SK-N-SH treated with all-trans-retinoic acid at 6 μM for 48 hours (cell line): ENCODE results near the gene SMAD9.

ENCODE experiments used
- ATAC-seq: fragments of 200-7000 bp; cut with Tn5 transposase; 3 replicates; pipeline ENCODE4 v1.9.1; 2020; ENCODE audit warnings: mild to moderate bottlenecking, moderate library complexity
- ARNTL ChIP-seq: fragments of 450-650 bp; formaldehyde crosslinking; IDR thresholded peaks from 2 replicates; pipeline ENCODE4 v1.5.0; 2020; ENCODE audit warnings: low read depth, mild to moderate bottlenecking, moderate library complexity, borderline replicate concordance
- BACH2 ChIP-seq: fragments of 250-450 bp; sonication (Bioruptor Pico); IDR thresholded peaks from 2 replicates; pipeline ENCODE4 v1.9.0; 2021; ENCODE audit warnings: mild to moderate bottlenecking, borderline replicate concordance
- CSDC2 ChIP-seq: fragments of 250-450 bp; sonication (Bioruptor Pico); IDR thresholded peaks from 2 replicates; pipeline ENCODE4 v1.5.0; 2020; ENCODE audit warnings: mild to moderate bottlenecking, moderate library complexity
- ESRRG ChIP-seq: fragments of 250-450 bp; sonication (Bioruptor Pico); IDR thresholded peaks from 2 replicates; pipeline ENCODE4 v1.6.1; 2021; ENCODE audit warnings: mild to moderate bottlenecking
- GLIS3 ChIP-seq: fragments of 250-450 bp; sonication (Bioruptor Pico); IDR thresholded peaks from 2 replicates; pipeline ENCODE4 v1.5.0; 2020; ENCODE audit warnings: mild to moderate bottlenecking, moderate library complexity
- ISL1 ChIP-seq: fragments of 250-450 bp; sonication (Bioruptor Pico); IDR thresholded peaks from 2 replicates; pipeline ENCODE4 v2.1.2; 2022; ENCODE audit warnings: mild to moderate bottlenecking, moderate library complexity
- OSR1 ChIP-seq: fragments of 250-450 bp; sonication (Bioruptor Pico); IDR thresholded peaks from 2 replicates; pipeline ENCODE4 v1.8.0; 2022; ENCODE audit warnings: moderate library complexity, mild to moderate bottlenecking, inconsistent platforms
- PPARA ChIP-seq: fragments of 250-450 bp; sonication (Bioruptor Pico); IDR thresholded peaks from 2 replicates; pipeline ENCODE4 v1.5.0; 2020; ENCODE audit warnings: mild to moderate bottlenecking, borderline replicate concordance
- RARB ChIP-seq: fragments of 250-450 bp; sonication (Bioruptor Pico); IDR thresholded peaks from 2 replicates; pipeline ENCODE4 v1.8.0; 2021; ENCODE audit warnings: mild to moderate bottlenecking, moderate library complexity
- TCF4 ChIP-seq: fragments of 250-450 bp; sonication (Bioruptor Pico); IDR thresholded peaks from 2 replicates; pipeline ENCODE4 v1.8.0; 2021; ENCODE audit warnings: mild to moderate bottlenecking, moderate library complexity, borderline replicate concordance
- TOX ChIP-seq: fragments of 250-450 bp; sonication (Bioruptor Pico); IDR thresholded peaks from 2 replicates; pipeline ENCODE4 v1.8.0; 2021; ENCODE audit warnings: mild to moderate bottlenecking, moderate library complexity, borderline replicate concordance
- ZC3H10 ChIP-seq: fragments of 250-450 bp; sonication (Bioruptor Pico); IDR thresholded peaks from 2 replicates; pipeline ENCODE4 v1.5.1; 2021; ENCODE audit warnings: mild to moderate bottlenecking, moderate library complexity
- ZFP3 ChIP-seq: fragments of 250-450 bp; sonication (Bioruptor Pico); IDR thresholded peaks from 2 replicates; pipeline ENCODE4 v1.5.0; 2020; ENCODE audit warnings: mild to moderate bottlenecking, moderate library complexity
- ZFP30 ChIP-seq: fragments of 450-650 bp; formaldehyde crosslinking; IDR thresholded peaks from 2 replicates; pipeline ENCODE4 v1.5.0; 2022; ENCODE audit warnings: mild to moderate bottlenecking, moderate library complexity
- ZNF565 ChIP-seq: fragments of 450-650 bp; formaldehyde crosslinking; conservative IDR thresholded peaks from 2 replicates; pipeline ENCODE4 v1.5.0; 2020; ENCODE audit warnings: low read depth, mild to moderate bottlenecking, moderate library complexity
- ZNF70 ChIP-seq: fragments of 450-650 bp; formaldehyde crosslinking; IDR thresholded peaks from 2 replicates; pipeline ENCODE4 v1.5.0; 2020; ENCODE audit warnings: mild to moderate bottlenecking, moderate library complexity
- ZNF8 ChIP-seq: fragments of 450-650 bp; formaldehyde crosslinking; IDR thresholded peaks from 2 replicates; pipeline ENCODE4 v1.5.0; 2020; ENCODE audit warnings: mild to moderate bottlenecking, moderate library complexity
- TF ChIP-seq, protein P1 (sequence below): fragments of 250-450 bp; sonication (Bioruptor Pico); IDR thresholded peaks from 2 replicates; pipeline ENCODE4 v1.8.0; 2021; ENCODE audit warnings: low read depth, mild to moderate bottlenecking, moderate library complexity, borderline replicate concordance
- TF ChIP-seq, protein P2 (sequence below): fragments of 250-450 bp; sonication (Bioruptor Pico); IDR thresholded peaks from 2 replicates; pipeline ENCODE4 v1.8.0; 2020; ENCODE audit warnings: mild to moderate bottlenecking, moderate library complexity, borderline replicate concordance
- TF ChIP-seq, protein P3 (sequence below): fragments of 250-450 bp; sonication (Bioruptor Pico); IDR thresholded peaks from 2 replicates; pipeline ENCODE4 v1.5.0; 2020; ENCODE audit warnings: mild to moderate bottlenecking, moderate library complexity
- TF ChIP-seq, protein P4 (sequence below): fragments of 250-450 bp; sonication (Bioruptor Pico); IDR thresholded peaks from 2 replicates; pipeline ENCODE4 v1.5.1; 2021; ENCODE audit warnings: mild to moderate bottlenecking, moderate library complexity
- TF ChIP-seq, protein P5 (sequence below): fragments of 250-450 bp; sonication (Bioruptor Pico); IDR thresholded peaks from 2 replicates; pipeline ENCODE4 v1.5.1; 2020; ENCODE audit warnings: low read depth, mild to moderate bottlenecking, moderate library complexity

Gene SMAD9

DNA sequence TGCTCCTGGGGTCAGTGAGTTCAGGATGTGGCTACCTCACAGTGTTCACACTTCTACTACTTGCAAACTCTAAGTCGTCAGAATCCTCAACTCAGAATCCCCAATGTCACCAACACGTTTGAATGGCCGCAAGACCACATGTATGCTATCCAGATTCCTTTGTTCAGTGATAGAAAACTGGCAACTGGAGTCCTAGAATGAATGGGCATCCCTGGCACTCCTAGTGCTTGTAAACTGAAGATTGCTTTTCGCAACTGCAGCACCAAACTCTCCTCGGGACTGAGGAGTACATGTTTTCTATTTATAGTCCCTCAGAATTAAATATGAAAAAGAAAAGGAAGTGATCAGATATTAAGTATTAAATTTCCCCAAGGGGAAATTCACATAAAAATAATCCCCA lies 4.9 kb downstream of the SMAD9 start:
- ATAC-seq: no peak

DNA sequence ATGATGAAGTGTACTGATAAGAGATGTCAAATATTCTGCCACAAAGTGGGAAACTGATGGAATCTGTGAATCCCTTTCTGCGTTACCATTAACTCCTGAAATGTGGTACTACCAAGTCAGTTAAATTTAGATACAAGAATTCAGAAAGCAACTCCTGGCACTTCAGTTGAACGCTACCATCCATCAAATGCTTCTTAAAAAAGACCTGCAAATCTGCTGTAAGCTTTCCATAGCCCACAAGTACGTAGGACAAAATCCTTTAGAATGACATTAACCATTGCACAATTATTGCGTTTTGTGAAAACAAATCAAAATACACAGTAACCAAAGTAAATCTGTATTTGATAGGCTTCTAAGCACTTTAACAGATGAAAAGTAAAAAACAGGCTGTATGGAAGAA lies 5.4 kb downstream of the SMAD9 start:
- ATAC-seq: no peak
- TF ChIP-seq, protein P1, sequence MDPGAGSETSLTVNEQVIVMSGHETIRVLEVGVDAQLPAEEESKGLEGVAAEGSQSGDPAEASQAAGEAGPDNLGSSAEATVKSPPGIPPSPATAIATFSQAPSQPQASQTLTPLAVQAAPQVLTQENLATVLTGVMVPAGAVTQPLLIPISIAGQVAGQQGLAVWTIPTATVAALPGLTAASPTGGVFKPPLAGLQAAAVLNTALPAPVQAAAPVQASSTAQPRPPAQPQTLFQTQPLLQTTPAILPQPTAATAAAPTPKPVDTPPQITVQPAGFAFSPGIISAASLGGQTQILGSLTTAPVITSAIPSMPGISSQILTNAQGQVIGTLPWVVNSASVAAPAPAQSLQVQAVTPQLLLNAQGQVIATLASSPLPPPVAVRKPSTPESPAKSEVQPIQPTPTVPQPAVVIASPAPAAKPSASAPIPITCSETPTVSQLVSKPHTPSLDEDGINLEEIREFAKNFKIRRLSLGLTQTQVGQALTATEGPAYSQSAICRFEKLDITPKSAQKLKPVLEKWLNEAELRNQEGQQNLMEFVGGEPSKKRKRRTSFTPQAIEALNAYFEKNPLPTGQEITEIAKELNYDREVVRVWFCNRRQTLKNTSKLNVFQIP: no peak
- TF ChIP-seq TCF4 (CRISPR knock-in tag): no peak
- TF ChIP-seq, protein P2, sequence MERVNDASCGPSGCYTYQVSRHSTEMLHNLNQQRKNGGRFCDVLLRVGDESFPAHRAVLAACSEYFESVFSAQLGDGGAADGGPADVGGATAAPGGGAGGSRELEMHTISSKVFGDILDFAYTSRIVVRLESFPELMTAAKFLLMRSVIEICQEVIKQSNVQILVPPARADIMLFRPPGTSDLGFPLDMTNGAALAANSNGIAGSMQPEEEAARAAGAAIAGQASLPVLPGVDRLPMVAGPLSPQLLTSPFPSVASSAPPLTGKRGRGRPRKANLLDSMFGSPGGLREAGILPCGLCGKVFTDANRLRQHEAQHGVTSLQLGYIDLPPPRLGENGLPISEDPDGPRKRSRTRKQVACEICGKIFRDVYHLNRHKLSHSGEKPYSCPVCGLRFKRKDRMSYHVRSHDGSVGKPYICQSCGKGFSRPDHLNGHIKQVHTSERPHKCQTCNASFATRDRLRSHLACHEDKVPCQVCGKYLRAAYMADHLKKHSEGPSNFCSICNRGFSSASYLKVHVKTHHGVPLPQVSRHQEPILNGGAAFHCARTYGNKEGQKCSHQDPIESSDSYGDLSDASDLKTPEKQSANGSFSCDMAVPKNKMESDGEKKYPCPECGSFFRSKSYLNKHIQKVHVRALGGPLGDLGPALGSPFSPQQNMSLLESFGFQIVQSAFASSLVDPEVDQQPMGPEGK (CRISPR knock-in tag): no peak
- TF ChIP-seq PPARA (CRISPR knock-in tag): no peak
- no peak for TF ChIP-seq ZNF565 (CRISPR knock-in tag)
- TF ChIP-seq, protein P3, sequence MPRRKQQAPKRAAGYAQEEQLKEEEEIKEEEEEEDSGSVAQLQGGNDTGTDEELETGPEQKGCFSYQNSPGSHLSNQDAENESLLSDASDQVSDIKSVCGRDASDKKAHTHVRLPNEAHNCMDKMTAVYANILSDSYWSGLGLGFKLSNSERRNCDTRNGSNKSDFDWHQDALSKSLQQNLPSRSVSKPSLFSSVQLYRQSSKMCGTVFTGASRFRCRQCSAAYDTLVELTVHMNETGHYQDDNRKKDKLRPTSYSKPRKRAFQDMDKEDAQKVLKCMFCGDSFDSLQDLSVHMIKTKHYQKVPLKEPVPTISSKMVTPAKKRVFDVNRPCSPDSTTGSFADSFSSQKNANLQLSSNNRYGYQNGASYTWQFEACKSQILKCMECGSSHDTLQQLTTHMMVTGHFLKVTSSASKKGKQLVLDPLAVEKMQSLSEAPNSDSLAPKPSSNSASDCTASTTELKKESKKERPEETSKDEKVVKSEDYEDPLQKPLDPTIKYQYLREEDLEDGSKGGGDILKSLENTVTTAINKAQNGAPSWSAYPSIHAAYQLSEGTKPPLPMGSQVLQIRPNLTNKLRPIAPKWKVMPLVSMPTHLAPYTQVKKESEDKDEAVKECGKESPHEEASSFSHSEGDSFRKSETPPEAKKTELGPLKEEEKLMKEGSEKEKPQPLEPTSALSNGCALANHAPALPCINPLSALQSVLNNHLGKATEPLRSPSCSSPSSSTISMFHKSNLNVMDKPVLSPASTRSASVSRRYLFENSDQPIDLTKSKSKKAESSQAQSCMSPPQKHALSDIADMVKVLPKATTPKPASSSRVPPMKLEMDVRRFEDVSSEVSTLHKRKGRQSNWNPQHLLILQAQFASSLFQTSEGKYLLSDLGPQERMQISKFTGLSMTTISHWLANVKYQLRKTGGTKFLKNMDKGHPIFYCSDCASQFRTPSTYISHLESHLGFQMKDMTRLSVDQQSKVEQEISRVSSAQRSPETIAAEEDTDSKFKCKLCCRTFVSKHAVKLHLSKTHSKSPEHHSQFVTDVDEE: no peak
- no peak for TF ChIP-seq BACH2 (CRISPR knock-in tag)
- TF ChIP-seq ZNF70: no peak
- TF ChIP-seq CSDC2 (CRISPR knock-in tag): no peak
- no peak for TF ChIP-seq ARNTL (CRISPR knock-in tag)
- TF ChIP-seq OSR1: no peak
- no peak for TF ChIP-seq ZC3H10 (CRISPR knock-in tag)
- no peak for TF ChIP-seq ZFP30 (CRISPR knock-in tag)
- no peak for TF ChIP-seq ZNF8 (CRISPR knock-in tag)
- TF ChIP-seq GLIS3 (CRISPR knock-in tag): no peak
- TF ChIP-seq, protein P4, sequence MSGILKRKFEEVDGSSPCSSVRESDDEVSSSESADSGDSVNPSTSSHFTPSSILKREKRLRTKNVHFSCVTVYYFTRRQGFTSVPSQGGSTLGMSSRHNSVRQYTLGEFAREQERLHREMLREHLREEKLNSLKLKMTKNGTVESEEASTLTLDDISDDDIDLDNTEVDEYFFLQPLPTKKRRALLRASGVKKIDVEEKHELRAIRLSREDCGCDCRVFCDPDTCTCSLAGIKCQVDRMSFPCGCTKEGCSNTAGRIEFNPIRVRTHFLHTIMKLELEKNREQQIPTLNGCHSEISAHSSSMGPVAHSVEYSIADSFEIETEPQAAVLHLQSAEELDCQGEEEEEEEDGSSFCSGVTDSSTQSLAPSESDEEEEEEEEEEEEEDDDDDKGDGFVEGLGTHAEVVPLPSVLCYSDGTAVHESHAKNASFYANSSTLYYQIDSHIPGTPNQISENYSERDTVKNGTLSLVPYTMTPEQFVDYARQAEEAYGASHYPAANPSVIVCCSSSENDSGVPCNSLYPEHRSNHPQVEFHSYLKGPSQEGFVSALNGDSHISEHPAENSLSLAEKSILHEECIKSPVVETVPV (CRISPR knock-in tag): no peak
- TF ChIP-seq ISL1 (CRISPR knock-in tag): no peak
- no peak for TF ChIP-seq RARB (CRISPR knock-in tag)

More for the DNA sequence above, 4.9 kb downstream of the SMAD9 start:
- no peak for TF ChIP-seq ZNF8 (CRISPR knock-in tag)

DNA sequence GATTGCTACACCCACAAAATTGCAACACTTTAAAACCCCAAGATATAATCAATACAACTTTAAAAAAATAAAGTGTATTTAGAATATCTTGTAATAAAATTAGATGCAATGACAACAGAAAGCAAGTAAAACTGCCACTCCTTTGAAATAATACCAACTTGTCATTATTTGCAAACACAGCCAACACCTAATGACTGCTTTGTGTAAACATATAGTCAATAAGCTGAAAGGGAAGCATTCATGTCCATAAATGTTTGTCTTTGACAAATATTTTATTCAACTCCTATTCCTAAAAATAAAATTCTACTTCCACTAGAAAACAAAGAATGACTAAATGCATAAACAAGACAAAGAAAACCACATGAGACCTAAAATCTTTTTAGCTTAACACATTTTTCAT lies 6.6 kb downstream of the SMAD9 start:
- TF ChIP-seq RARB (CRISPR knock-in tag) (no peak), TCF4 (CRISPR knock-in tag) (no peak), BACH2 (CRISPR knock-in tag) (no peak), TOX (CRISPR knock-in tag) (no peak), ZFP3 (CRISPR knock-in tag) (no peak), ARNTL (CRISPR knock-in tag) (no peak), CSDC2 (CRISPR knock-in tag) (no peak), OSR1 (no peak), ESRRG (CRISPR knock-in tag) (no peak), ZFP30 (CRISPR knock-in tag) (no peak), GLIS3 (CRISPR knock-in tag) (no peak), ZC3H10 (CRISPR knock-in tag) (no peak), ISL1 (CRISPR knock-in tag) (no peak)
- TF ChIP-seq, protein P3: no peak
- TF ChIP-seq, protein P5, sequence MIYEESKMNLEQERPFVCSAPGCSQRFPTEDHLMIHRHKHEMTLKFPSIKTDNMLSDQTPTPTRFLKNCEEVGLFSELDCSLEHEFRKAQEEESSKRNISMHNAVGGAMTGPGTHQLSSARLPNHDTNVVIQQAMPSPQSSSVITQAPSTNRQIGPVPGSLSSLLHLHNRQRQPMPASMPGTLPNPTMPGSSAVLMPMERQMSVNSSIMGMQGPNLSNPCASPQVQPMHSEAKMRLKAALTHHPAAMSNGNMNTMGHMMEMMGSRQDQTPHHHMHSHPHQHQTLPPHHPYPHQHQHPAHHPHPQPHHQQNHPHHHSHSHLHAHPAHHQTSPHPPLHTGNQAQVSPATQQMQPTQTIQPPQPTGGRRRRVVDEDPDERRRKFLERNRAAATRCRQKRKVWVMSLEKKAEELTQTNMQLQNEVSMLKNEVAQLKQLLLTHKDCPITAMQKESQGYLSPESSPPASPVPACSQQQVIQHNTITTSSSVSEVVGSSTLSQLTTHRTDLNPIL (CRISPR knock-in tag): no peak
- ATAC-seq: no peak
